ENCODE results near the gene DUSP8.

Gene DUSP8

DNA sequence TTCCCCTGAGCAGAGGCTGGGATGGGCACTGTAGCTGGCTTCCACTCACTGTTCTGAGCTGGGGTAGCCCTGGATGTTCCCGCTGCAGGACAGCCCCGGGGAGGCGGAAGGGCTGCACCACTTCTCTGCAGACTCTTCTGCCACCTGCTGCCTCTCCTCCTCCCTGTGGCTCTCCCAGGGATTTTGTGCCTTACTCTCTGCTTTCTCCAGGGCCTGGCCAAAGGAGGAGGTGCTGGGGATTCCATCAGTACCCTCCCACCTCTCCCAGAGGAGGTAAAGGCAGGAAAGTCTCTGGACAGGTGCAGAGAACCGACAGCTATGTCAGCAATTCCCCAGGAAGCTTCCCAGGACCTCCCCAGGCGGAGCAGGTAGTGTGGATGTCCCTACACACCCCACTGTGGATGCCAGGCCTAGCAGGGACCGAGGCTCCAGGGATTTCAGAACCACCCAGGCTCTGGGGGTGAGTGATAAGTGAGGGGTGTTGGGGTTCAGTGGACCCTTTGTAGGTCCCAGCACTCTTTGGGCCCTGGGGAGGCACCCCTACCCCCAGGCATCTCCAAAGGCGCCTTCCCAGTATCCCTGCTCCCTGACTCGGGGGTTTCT, 11.3 kb downstream of the DUSP8 start:
- H3K9me3 ChIP-seq (ENCODE audit: insufficient read depth, low read length) = no peaks in the 10 kb centered on the region
- no peaks in the 10 kb centered on the region for H4K20me1 ChIP-seq (ENCODE audit: insufficient read depth, low read length)
- H3K27me3 ChIP-seq (ENCODE audit: low read depth, low read length) = no peaks in the 10 kb centered on the region
- H3K36me3 ChIP-seq (replicated peaks; ENCODE audit: low read depth, low read length) = no peaks in the 10 kb centered on the region
- no peak for TF ChIP-seq EZH2phosphoT487 (IDR thresholded peaks at IDR 0.05; ENCODE audit: low read depth)
- no peak overlapping the region for H2AFZ ChIP-seq (ENCODE audit: low read depth, low read length)
- H3K4me1 ChIP-seq (ENCODE audit: low read length) = peaks cover 14% of the 10 kb centered on the region
- H3K4me2 ChIP-seq (ENCODE audit: low read length) = no peak overlapping the region
- H3K4me3 ChIP-seq (ENCODE audit: low read length) = no peak overlapping the region
- no peak overlapping the region for H3K9ac ChIP-seq (ENCODE audit: low read length)
- H3K79me2 ChIP-seq (ENCODE audit: low read length) = no peaks in the 10 kb centered on the region
- no peak overlapping the region for H3K27ac ChIP-seq (ENCODE audit: low read length)

DNA sequence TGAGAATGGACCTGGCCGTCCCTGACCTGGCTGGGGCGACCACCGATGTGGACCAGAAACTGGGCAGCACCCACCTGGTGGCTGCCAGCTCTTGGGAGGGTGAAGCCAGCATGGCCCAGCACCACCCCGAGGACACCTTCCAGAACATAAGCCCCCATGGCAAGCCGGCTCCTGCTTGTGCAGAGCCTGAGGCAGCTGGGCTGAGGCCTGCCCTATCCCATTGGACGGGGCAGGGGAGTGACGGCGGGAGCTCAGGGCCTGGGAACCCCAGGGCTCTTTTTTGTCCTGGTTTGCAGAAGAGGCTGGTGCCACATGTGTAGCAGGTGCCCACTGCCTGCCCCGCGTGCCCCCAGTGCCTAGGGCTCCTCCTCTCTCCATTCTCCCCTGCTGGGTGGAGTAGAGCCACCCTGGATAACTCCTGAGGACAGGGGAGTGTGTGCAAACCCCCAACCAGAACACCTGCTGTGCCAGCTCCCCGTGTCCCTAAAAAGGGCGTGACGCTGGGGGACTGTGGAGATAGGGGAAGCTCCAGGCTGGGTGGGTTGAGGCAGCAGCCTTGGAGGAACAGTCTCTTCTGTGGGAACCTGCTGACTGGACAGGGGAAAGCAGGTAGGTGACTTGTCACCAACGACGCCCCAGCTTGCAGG, 11.9 kb downstream of the DUSP8 start:
- no peak overlapping the region for H3K9ac ChIP-seq (ENCODE audit: low read length)
- H3K9me3 ChIP-seq (ENCODE audit: insufficient read depth, low read length) = no peaks in the 10 kb centered on the region
- peaks cover 14% of the 10 kb centered on the region for H3K4me1 ChIP-seq (ENCODE audit: low read length)
- H3K36me3 ChIP-seq (replicated peaks; ENCODE audit: low read depth, low read length) = no peaks in the 10 kb centered on the region
- TF ChIP-seq EZH2phosphoT487 (IDR thresholded peaks at IDR 0.05; ENCODE audit: low read depth) = no peak
- TF ChIP-seq, protein P1, sequence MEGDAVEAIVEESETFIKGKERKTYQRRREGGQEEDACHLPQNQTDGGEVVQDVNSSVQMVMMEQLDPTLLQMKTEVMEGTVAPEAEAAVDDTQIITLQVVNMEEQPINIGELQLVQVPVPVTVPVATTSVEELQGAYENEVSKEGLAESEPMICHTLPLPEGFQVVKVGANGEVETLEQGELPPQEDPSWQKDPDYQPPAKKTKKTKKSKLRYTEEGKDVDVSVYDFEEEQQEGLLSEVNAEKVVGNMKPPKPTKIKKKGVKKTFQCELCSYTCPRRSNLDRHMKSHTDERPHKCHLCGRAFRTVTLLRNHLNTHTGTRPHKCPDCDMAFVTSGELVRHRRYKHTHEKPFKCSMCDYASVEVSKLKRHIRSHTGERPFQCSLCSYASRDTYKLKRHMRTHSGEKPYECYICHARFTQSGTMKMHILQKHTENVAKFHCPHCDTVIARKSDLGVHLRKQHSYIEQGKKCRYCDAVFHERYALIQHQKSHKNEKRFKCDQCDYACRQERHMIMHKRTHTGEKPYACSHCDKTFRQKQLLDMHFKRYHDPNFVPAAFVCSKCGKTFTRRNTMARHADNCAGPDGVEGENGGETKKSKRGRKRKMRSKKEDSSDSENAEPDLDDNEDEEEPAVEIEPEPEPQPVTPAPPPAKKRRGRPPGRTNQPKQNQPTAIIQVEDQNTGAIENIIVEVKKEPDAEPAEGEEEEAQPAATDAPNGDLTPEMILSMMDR (IDR thresholded peaks at IDR 0.05; ENCODE audit: low read depth, low read length) = no peak
- H2AFZ ChIP-seq (ENCODE audit: low read depth, low read length) = no peak overlapping the region
- H4K20me1 ChIP-seq (ENCODE audit: insufficient read depth, low read length) = no peaks in the 10 kb centered on the region
- H3K4me3 ChIP-seq (ENCODE audit: low read length) = no peak overlapping the region
- no peak overlapping the region for H3K27ac ChIP-seq (ENCODE audit: low read length)
- H3K4me2 ChIP-seq (ENCODE audit: low read length) = no peak overlapping the region
- no peaks in the 10 kb centered on the region for H3K79me2 ChIP-seq (ENCODE audit: low read length)
- H3K27me3 ChIP-seq (ENCODE audit: low read depth, low read length) = no peaks in the 10 kb centered on the region

DNA sequence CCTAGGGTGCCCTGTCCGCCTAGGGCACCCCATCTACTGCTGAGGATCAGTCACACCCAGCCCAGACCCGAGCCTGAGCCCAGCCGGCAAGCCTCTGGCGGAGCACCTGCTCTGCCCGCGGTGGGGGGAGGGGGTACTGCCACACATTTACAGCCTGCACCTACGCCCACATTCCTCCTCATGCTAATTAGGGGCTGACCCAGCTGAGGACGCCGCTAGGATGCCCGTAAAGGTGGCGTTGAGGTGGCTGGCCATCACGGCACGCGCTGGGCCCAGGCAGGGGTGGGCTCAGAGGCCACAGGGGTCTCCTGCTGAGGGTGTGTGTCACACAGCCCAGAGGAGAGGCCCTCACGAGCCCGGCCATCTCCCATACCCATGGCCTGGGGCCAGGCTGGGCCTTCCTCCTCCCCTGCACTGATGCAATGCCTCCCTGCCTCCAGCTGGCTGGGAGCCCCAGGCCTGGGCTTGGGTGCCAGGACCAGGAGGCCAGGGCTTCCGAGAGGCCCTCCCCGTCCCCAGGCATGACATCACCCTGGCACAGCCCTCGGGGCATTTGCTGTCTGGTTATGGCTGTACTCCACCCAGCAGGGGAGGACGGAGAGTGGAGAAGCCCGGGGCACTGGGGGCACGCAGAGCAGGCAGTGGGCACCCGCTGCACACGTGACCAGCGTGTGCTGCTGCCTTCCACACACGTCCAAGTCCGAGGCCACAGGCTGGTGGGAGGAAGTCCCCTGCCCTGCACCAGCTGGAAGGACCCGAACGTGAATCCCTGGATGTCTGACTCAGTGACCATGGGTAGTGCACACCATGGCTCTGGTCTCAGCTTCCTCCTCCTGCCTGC, 12.7 kb downstream of the DUSP8 start:
- no peak overlapping the region for H3K27ac ChIP-seq (ENCODE audit: low read length)
- no peaks in the 10 kb centered on the region for H3K36me3 ChIP-seq (replicated peaks; ENCODE audit: low read depth, low read length)
- no peaks in the 10 kb centered on the region for H3K27me3 ChIP-seq (ENCODE audit: low read depth, low read length)
- H3K79me2 ChIP-seq (ENCODE audit: low read length) = no peaks in the 10 kb centered on the region
- no peaks in the 10 kb centered on the region for H3K9me3 ChIP-seq (ENCODE audit: insufficient read depth, low read length)
- H3K9ac ChIP-seq (ENCODE audit: low read length) = no peak overlapping the region
- H2AFZ ChIP-seq (ENCODE audit: low read depth, low read length) = no peak overlapping the region
- H3K4me3 ChIP-seq (ENCODE audit: low read length) = 0 out of 2 replicates have a peak overlapping the region, but pooled peaks have one; percentile 21
- TF ChIP-seq EZH2phosphoT487 (IDR thresholded peaks at IDR 0.05; ENCODE audit: low read depth) = no peak
- TF ChIP-seq, protein P1 (IDR thresholded peaks at IDR 0.05; ENCODE audit: low read depth, low read length) = no peak
- peaks cover 14% of the 10 kb centered on the region for H3K4me1 ChIP-seq (ENCODE audit: low read length)
- H4K20me1 ChIP-seq (ENCODE audit: insufficient read depth, low read length) = no peaks in the 10 kb centered on the region
- H3K4me2 ChIP-seq (ENCODE audit: low read length) = peak overlapping the region; percentile 58

DNA sequence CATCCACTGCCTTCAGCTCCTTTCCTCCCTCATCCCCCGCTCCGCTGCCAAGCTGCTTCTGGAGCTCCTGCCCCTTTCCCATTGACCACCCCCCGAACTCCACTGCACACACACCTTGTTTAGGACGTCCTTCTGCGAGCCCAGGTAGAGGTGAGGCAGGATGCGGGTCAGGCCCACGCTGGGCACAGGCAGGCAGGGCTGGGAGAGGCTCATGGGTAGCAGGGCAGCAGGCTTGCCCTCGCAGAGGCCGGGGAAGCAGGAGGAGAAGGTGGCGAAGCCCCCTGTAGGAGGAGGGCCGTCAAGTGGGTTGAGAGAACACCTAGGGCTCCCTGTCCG, 13.3 kb downstream of the DUSP8 start:
- no peak overlapping the region for H2AFZ ChIP-seq (ENCODE audit: low read depth, low read length)
- peaks cover 14% of the 10 kb centered on the region for H3K4me1 ChIP-seq (ENCODE audit: low read length)
- H3K9me3 ChIP-seq (ENCODE audit: insufficient read depth, low read length) = no peaks in the 10 kb centered on the region
- no peak overlapping the region for H3K27ac ChIP-seq (ENCODE audit: low read length)
- 0 out of 2 replicates have a peak overlapping the region, but pooled peaks have one; percentile 11 for H3K4me3 ChIP-seq (ENCODE audit: low read length)
- no peaks in the 10 kb centered on the region for H3K79me2 ChIP-seq (ENCODE audit: low read length)
- H3K36me3 ChIP-seq (replicated peaks; ENCODE audit: low read depth, low read length) = no peaks in the 10 kb centered on the region
- H3K27me3 ChIP-seq (ENCODE audit: low read depth, low read length) = no peaks in the 10 kb centered on the region
- no peak overlapping the region for H3K9ac ChIP-seq (ENCODE audit: low read length)
- peak overlapping the region; percentile 58 for H3K4me2 ChIP-seq (ENCODE audit: low read length)
- H4K20me1 ChIP-seq (ENCODE audit: insufficient read depth, low read length) = no peaks in the 10 kb centered on the region
- no peak for TF ChIP-seq EZH2phosphoT487 (IDR thresholded peaks at IDR 0.05; ENCODE audit: low read depth)
- TF ChIP-seq, protein P1 (IDR thresholded peaks at IDR 0.05; ENCODE audit: low read depth, low read length) = no peak

Data from OCI-LY3 (cell line).